GM12878 (cell line): ENCODE data around the gene DFFB. TPM values are rescaled to one million over a fixed set of nuclear protein-coding genes. Genes with fewer than 3 reads are reported as not detected.

ENCODE experiments used
- ATAC-seq: fragments of 200-7000 bp; cut with Tn5 transposase; 3 replicates; pipeline ENCODE4 v1.9.1; 2020; ENCODE audit warnings: mild to moderate bottlenecking, moderate library complexity
- BruUV-seq: library from RNA; stranded (reverse); fragments of 400-500 nt; replicated peaks from 2 replicates; lab custom pipeline; 2021; lab: Mats Ljungman, UMichigan
- CTCF ChIA-PET: fragments of 300-600 bp; sonication (Branson Sonifier 250); formaldehyde crosslinking; extraction: SDS; loops from one replicate; lab custom pipeline; 2021; ENCODE audit warnings: inconsistent platforms; lab: Yijun Ruan, JAX
- POLR2A ChIA-PET: fragments of 350-600 bp; formaldehyde crosslinking; extraction: SDS; loops from one replicate; lab custom pipeline; 2021; ENCODE audit warnings: inconsistent platforms; lab: Charles Lee
- RAD21 ChIA-PET: fragments of 300-600 bp; sonication (Branson Sonifier 250); formaldehyde crosslinking; loops from one replicate; lab custom pipeline; 2023; ENCODE audit warnings: antibody characterized with exemption; ENCODE audit not compliant: unreplicated experiment; lab: Charles Lee
- SMC1A ChIA-PET: fragments of 300-600 bp; sonication (Branson Sonifier 250); formaldehyde crosslinking; loops from one replicate; lab custom pipeline; 2023; ENCODE audit not compliant: unreplicated experiment, uncharacterized antibody; lab: Charles Lee
- DNase-seq: peaks from one replicate; pipeline ENCODE4 v3.0.0-alpha.2; 2011; ENCODE audit warnings: low read depth, low spot score
- FAIRE-seq: peaks from 3 replicates; lab custom pipeline; 2011; peaks lifted over from hg19 to GRCh38; lab: Jason Lieb, UNC
- H2AFZ ChIP-seq: 2 replicates; pipeline ENCODE4 v1.6.0; 2011; ENCODE audit warnings: low read depth, low read length, control low read depth; ENCODE audit not compliant: control insufficient read depth
- H3K27ac ChIP-seq: 2 replicates; pipeline ENCODE4 v1.5.1; 2011; ENCODE audit warnings: control low read depth; ENCODE audit not compliant: control insufficient read depth, insufficient read depth
- H3K27me3 ChIP-seq, 2 experiments: replicated peaks in 1 of 2; 2 replicates each; pipeline versions ENCODE4 v1.6.0 to v1.6.1; 2011; ENCODE audit warnings: low read length in 1 of 2; ENCODE audit not compliant: control insufficient read depth in 2 of 2, insufficient read depth in 2 of 2
- H3K36me3 ChIP-seq, 2 experiments: 2 replicates each; pipeline ENCODE4 v1.5.1; 2011; ENCODE audit warnings: low read length in 1 of 2; ENCODE audit not compliant: control insufficient read depth in 2 of 2, insufficient read depth in 2 of 2
- H3K4me1 ChIP-seq: 2 replicates; pipeline ENCODE4 v1.6.1; 2011; ENCODE audit warnings: mild to moderate bottlenecking, low read length, moderate library complexity, mixed read lengths; ENCODE audit not compliant: control insufficient read depth, insufficient read depth
- H3K4me2 ChIP-seq: 2 replicates; pipeline ENCODE4 v1.6.0; 2011; ENCODE audit warnings: control low read depth; ENCODE audit not compliant: control insufficient read depth, insufficient read depth
- H3K4me3 ChIP-seq: fragments of 200-600 bp; sonication (generic); 2 replicates; pipeline ENCODE4 v1.5.1; 2016
- H3K79me2 ChIP-seq: 2 replicates; pipeline ENCODE4 v1.6.0; 2011; ENCODE audit warnings: low read length; ENCODE audit not compliant: control insufficient read depth, insufficient read depth
- H3K9ac ChIP-seq: 2 replicates; pipeline ENCODE4 v1.8.0; 2011; ENCODE audit warnings: low read length, control low read depth, mixed read lengths; ENCODE audit not compliant: control insufficient read depth, insufficient read depth
- H3K9me3 ChIP-seq: replicated peaks from 3 replicates; pipeline ENCODE4 v1.5.1; 2011; ENCODE audit warnings: mild to moderate bottlenecking, low read length; ENCODE audit not compliant: control insufficient read depth, insufficient read depth
- H4K20me1 ChIP-seq: 2 replicates; pipeline ENCODE4 v1.6.0; 2011; ENCODE audit not compliant: control insufficient read depth, insufficient read depth
- BRCA1 ChIP-seq: IDR thresholded peaks from 2 replicates; pipeline ENCODE4 v1.6.1; 2011; ENCODE audit warnings: low read depth, low read length, improper control_type of control experiment
- CBX3 ChIP-seq: fragments of 200-600 bp; sonication (generic); IDR thresholded peaks from 2 replicates; pipeline ENCODE4 v1.6.1; 2016; ENCODE audit warnings: low read depth, borderline replicate concordance
- DPF2 ChIP-seq: fragments of 450-650 bp; IDR thresholded peaks from 2 replicates; pipeline ENCODE4 v1.6.1; 2017; ENCODE audit warnings: mild to moderate bottlenecking
- MEF2A ChIP-seq: IDR thresholded peaks from 2 replicates; pipeline ENCODE4 v1.6.1; 2011; ENCODE audit warnings: low read depth, mild to moderate bottlenecking, low read length, moderate library complexity; ENCODE audit not compliant: insufficient read depth
- NBN ChIP-seq: fragments of 450-650 bp; IDR thresholded peaks from 2 replicates; pipeline ENCODE4 v1.6.1; 2016
- POLR2AphosphoS5 ChIP-seq: IDR thresholded peaks from 2 replicates; pipeline ENCODE4 v1.6.1; 2011; ENCODE audit warnings: mild to moderate bottlenecking, low read length, inconsistent platforms
- RCOR1 ChIP-seq: conservative IDR thresholded peaks from 2 replicates; pipeline ENCODE4 v1.6.1; 2012; ENCODE audit warnings: low read depth, low read length, improper control_type of control experiment
- SIN3A ChIP-seq: IDR thresholded peaks from 2 replicates; pipeline ENCODE4 v1.6.1; 2012; ENCODE audit warnings: low read depth, low read length, improper control_type of control experiment
- SMAD1 ChIP-seq: fragments of 450-650 bp; IDR thresholded peaks from 2 replicates; pipeline ENCODE4 v1.6.1; 2018; ENCODE audit warnings: mild to moderate bottlenecking, low read depth; ENCODE audit not compliant: partially characterized antibody
- ZSCAN29 ChIP-seq: fragments of 450-650 bp; IDR thresholded peaks from 2 replicates; pipeline ENCODE4 v1.6.1; 2017; ENCODE audit warnings: mild to moderate bottlenecking, moderate library complexity
- WGBS: methylation state at CpG from one replicate; pipeline ENCODE4 v1.1.6; 2016; ENCODE audit warnings: low lambda C conversion rate; ENCODE audit not compliant: insufficient replicate concordance, insufficient coverage; ENCODE audit errors: missing lambda C conversion rate; 5-methylcytosine and 5-hydroxymethylcytosine counted together
- in situ Hi-C: fragments of 300-500 bp; cut with MboI; formaldehyde crosslinking; loops from 9 replicates; pipeline ENCODE4 v1.14.3; 2018; ENCODE audit warnings: mixed read lengths
- intact Hi-C: fragments of 100-400 bp; cut with micrococcal nuclease; formaldehyde crosslinking; loops from one replicate; pipeline ENCODE4 v1.14.2; 2022; ENCODE audit not compliant: unreplicated experiment
- polyA plus RNA-seq, 11 experiments: library from polyadenylated mRNA; depleted of rRNA in 4 of 11; unstranded in 6 of 11; stranded (reverse) in 5 of 11; fragments of >200 nt; fragmentation: Nextera tagmentation in 4 of 11; fragmentation: Illumina TruSeq in 1 of 11; extraction: Ambion mirVana in 4 of 11; extraction: Trizol in 1 of 11; gene quantifications; 1 replicate in 1 of 11; 2 replicates in 10 of 11; pipeline versions ENCODE4 v1.2.1 to v1.2.3, GENCODE V29; 2011 to 2016; ENCODE audit warnings: inconsistent platforms in 2 of 11, missing spikeins in 2 of 11, low read depth in 1 of 11
- total RNA-seq, 4 experiments: library from RNA; depleted of rRNA in 3 of 4; stranded (reverse); fragments of >200 nt in 3 of 4; fragmentation: Illumina TruSeq in 1 of 4; extraction: Trizol in 1 of 4; gene quantifications; 2 replicates each; pipeline versions ENCODE4 v1.2.1 to v1.2.3, GENCODE V29; 2013 to 2021
- TF ChIP-seq, protein P1 (sequence below): fragments of 450-650 bp; IDR thresholded peaks from 2 replicates; pipeline ENCODE4 v1.6.1; 2016; ENCODE audit warnings: mild to moderate bottlenecking
- TF ChIP-seq, protein P2 (sequence below): IDR thresholded peaks from 2 replicates; pipeline ENCODE4 v1.6.1; 2011; ENCODE audit warnings: low read depth, low read length, improper control_type of control experiment, borderline replicate concordance
- TF ChIP-seq, protein P3 (sequence below): fragments of 450-650 bp; formaldehyde crosslinking; IDR thresholded peaks from 2 replicates; pipeline ENCODE4 v1.5.0; 2022; ENCODE audit warnings: mild to moderate bottlenecking, missing genetic modification characterization

Gene DFFB
- total and polyA plus RNA-seq, 10 of the 15 experiments (the other 5 are each of a cell fraction or from before 2014, with no cell fraction given) = 2.7 to 10.7 (median 6.5) TPM

DNA sequence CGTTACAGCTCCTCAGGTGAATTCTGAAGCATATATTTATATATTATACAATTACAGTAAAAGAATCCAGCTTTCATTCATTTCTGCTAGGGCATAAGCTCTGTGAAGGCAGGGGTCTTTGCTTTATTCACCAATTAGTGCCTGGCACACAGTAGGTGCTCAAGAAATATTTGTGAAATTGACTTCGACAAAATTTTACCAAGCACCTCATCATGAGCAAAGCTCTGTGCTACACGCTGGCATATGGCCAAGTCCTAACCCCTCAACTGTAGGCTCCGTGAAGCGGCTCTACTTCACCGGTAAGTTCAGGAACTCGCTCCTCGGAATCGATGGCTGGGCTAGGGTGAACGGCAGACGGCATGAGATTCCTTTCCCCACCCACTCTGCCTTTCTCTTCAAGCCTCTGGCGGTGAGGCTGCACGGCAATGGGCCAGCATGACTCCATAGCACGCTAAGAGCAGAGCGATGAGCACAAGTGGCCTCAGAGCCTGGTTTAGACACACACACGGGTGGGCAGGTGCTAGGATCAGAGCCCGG lies 34.1 kb downstream of the DFFB start:
- in situ Hi-C loops = no loop called here
- FAIRE-seq = no peak
- H3K4me2 ChIP-seq = no peak overlapping the region
- H3K4me3 ChIP-seq = no peak overlapping the region
- TF ChIP-seq, protein P1, sequence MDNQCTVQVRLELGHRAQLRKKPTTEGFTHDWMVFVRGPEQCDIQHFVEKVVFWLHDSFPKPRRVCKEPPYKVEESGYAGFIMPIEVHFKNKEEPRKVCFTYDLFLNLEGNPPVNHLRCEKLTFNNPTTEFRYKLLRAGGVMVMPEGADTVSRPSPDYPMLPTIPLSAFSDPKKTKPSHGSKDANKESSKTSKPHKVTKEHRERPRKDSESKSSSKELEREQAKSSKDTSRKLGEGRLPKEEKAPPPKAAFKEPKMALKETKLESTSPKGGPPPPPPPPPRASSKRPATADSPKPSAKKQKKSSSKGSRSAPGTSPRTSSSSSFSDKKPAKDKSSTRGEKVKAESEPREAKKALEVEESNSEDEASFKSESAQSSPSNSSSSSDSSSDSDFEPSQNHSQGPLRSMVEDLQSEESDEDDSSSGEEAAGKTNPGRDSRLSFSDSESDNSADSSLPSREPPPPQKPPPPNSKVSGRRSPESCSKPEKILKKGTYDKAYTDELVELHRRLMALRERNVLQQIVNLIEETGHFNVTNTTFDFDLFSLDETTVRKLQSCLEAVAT = no peak
- TF ChIP-seq CBX3 (no peak), DPF2 (no peak), NBN (no peak), BRCA1 (no peak), MEF2A (no peak), SMAD1 (no peak), POLR2AphosphoS5 (no peak), SIN3A (no peak), RCOR1 (no peak), ZSCAN29 (no peak)
- TF ChIP-seq, protein P2, sequence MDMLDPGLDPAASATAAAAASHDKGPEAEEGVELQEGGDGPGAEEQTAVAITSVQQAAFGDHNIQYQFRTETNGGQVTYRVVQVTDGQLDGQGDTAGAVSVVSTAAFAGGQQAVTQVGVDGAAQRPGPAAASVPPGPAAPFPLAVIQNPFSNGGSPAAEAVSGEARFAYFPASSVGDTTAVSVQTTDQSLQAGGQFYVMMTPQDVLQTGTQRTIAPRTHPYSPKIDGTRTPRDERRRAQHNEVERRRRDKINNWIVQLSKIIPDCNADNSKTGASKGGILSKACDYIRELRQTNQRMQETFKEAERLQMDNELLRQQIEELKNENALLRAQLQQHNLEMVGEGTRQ = no peak
- TF ChIP-seq, protein P3, sequence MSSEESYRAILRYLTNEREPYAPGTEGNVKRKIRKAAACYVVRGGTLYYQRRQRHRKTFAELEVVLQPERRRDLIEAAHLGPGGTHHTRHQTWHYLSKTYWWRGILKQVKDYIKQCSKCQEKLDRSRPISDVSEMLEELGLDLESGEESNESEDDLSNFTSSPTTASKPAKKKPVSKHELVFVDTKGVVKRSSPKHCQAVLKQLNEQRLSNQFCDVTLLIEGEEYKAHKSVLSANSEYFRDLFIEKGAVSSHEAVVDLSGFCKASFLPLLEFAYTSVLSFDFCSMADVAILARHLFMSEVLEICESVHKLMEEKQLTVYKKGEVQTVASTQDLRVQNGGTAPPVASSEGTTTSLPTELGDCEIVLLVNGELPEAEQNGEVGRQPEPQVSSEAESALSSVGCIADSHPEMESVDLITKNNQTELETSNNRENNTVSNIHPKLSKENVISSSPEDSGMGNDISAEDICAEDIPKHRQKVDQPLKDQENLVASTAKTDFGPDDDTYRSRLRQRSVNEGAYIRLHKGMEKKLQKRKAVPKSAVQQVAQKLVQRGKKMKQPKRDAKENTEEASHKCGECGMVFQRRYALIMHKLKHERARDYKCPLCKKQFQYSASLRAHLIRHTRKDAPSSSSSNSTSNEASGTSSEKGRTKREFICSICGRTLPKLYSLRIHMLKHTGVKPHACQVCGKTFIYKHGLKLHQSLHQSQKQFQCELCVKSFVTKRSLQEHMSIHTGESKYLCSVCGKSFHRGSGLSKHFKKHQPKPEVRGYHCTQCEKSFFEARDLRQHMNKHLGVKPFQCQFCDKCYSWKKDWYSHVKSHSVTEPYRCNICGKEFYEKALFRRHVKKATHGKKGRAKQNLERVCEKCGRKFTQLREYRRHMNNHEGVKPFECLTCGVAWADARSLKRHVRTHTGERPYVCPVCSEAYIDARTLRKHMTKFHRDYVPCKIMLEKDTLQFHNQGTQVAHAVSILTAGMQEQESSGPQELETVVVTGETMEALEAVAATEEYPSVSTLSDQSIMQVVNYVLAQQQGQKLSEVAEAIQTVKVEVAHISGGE (CRISPR knock-in tag) = no peak
- no peaks in the 10 kb centered on the region for H3K27me3 ChIP-seq
- POLR2A ChIA-PET = no interaction called here
- H4K20me1 ChIP-seq = no peaks in the 10 kb centered on the region
- H3K4me1 ChIP-seq = peaks cover 16% of the 10 kb centered on the region
- no peak overlapping the region for H2AFZ ChIP-seq
- no peak for DNase-seq
- SMC1A ChIA-PET = no interaction called here
- no peak for ATAC-seq
- no peak overlapping the region for H3K9ac ChIP-seq
- peaks cover 11 to 17% of the 10 kb centered on the region in 2 experiments for H3K36me3 ChIP-seq
- CTCF ChIA-PET = interaction anchor here (1.3 kb wide), 1 partner anchor 8 kb away, joined by 4 read pairs; the partner anchor contains the start of gene C1orf174
- RAD21 ChIA-PET = no interaction called here
- 92% methylated on average over 17 of the region's 17 CpGs for WGBS
- no peak overlapping the region for H3K27ac ChIP-seq
- no peaks in the 10 kb centered on the region for H3K9me3 ChIP-seq
- H3K79me2 ChIP-seq = peaks cover 3% of the 10 kb centered on the region
- intact Hi-C loops = no loop called here
- no TSS peak for BruUV-seq
